Activated B cell treated with CpG ODN at 0.5 μM for 24 hours (primary cell): Measurements from ENCODE around the gene KAT14. TPM values are rescaled to one million over a fixed set of nuclear protein-coding genes. Genes with fewer than 3 reads are reported as not detected.
"Not testable (repeated sequence)": the region's sequence is repeated elsewhere in the genome, so short reads cannot be mapped to it uniquely, and the experiment has no call there.

ENCODE experiments used
- ATAC-seq: fragments of 200-7000 bp; cut with Tn5 transposase; one replicate; pipeline ENCODE4 v1.10.0; 2021; ENCODE audit warnings: low read depth, mild to moderate bottlenecking, moderate library complexity
- CTCF ChIA-PET: fragments of 350-600 bp; sonication (Branson Sonifier 250); formaldehyde crosslinking; loops from one replicate; lab custom pipeline; 2021; ENCODE audit warnings: antibody characterized with exemption; lab: Charles Lee
- POLR2A ChIA-PET: fragments of 350-600 bp; sonication (Branson Sonifier 250); formaldehyde crosslinking; loops from one replicate; lab custom pipeline; 2021; ENCODE audit warnings: antibody characterized with exemption; lab: Charles Lee
- DNase-seq: peaks from one replicate; pipeline ENCODE4 v3.0.0; 2022
- H3K27ac Mint-ChIP-seq: one replicate; pipeline ENCODE4 v1.8.0; 2020; ENCODE audit warnings: mixed read lengths
- H3K27me3 Mint-ChIP-seq: one replicate; pipeline ENCODE4 v1.8.0; 2021; ENCODE audit warnings: mixed read lengths
- H3K36me3 Mint-ChIP-seq: one replicate; pipeline ENCODE4 v1.8.0; 2021; ENCODE audit warnings: low read depth, mixed read lengths
- H3K4me1 Mint-ChIP-seq: one replicate; pipeline ENCODE4 v1.8.0; 2021; ENCODE audit warnings: mixed read lengths
- H3K4me3 Mint-ChIP-seq: one replicate; pipeline ENCODE4 v1.8.0; 2020; ENCODE audit warnings: mild to moderate bottlenecking, mixed read lengths
- H3K9me3 Mint-ChIP-seq: one replicate; pipeline ENCODE4 v1.8.0; 2020; ENCODE audit warnings: mixed read lengths
- CTCF ChIP-seq: fragments of 200-600 bp; IDR thresholded peaks from one replicate; pipeline ENCODE4 v1.8.0; 2022; ENCODE audit warnings: antibody characterized with exemption, mild to moderate bottlenecking
- intact Hi-C: fragments of 100-400 bp; cut with micrococcal nuclease; formaldehyde crosslinking; loops from one replicate; pipeline ENCODE4 v1.15.1; 2024
- total RNA-seq: library from RNA; stranded (reverse); gene quantifications from 2 replicates; pipeline ENCODE4 v1.2.3, GENCODE V29; 2022

KAT14 gene
- total RNA-seq, 1 donor from 2014 or later, result 15.6 TPM

GRCh38 chr20:18174906-18175683 lies 37.4 kb downstream of the KAT14 start:
- Mint-ChIP-seq H3K4me1 (peaks cover 3% of the 10 kb centered on the region), H3K27ac (no peak overlapping the region), H3K27me3 (no peaks in the 10 kb centered on the region), H3K4me3 (no peak overlapping the region), H3K36me3 (peaks cover 75% of the 10 kb centered on the region), H3K9me3 (peaks cover 3% of the 10 kb centered on the region)
- ChIA-PET CTCF (no interaction called here), POLR2A (no interaction called here)
- DNase-seq (no peak), ATAC-seq (no peak)
- intact Hi-C loops, result no loop called here
- no peak for TF ChIP-seq CTCF

- Mint-ChIP-seq H3K27me3 (no peaks in the 10 kb centered on the region), H3K4me3 (no peak overlapping the region), H3K9me3 (peaks cover 7% of the 10 kb centered on the region), H3K27ac (no peak overlapping the region), H3K36me3 (peaks cover 73% of the 10 kb centered on the region), H3K4me1 (peaks cover 3% of the 10 kb centered on the region)
- intact Hi-C loops, result no loop called here
- TF ChIP-seq CTCF, result no peak
- ChIA-PET POLR2A (no interaction called here), CTCF (no interaction called here)
- ATAC-seq, result no peak
- DNase-seq, result no peak
Observed at GRCh38 chr20:18176318-18176785, 38.7 kb downstream of the KAT14 start.

- POLR2A ChIA-PET, result interaction anchor here (0.6 kb wide), 1 partner anchor 212 kb away, joined by 3 read pairs; the partner anchor contains the start of genes MGME1 and SNX5
- H3K27ac Mint-ChIP-seq, intact Hi-C loops, ATAC-seq, H3K4me1 Mint-ChIP-seq, H3K27me3 Mint-ChIP-seq, DNase-seq, H3K9me3 Mint-ChIP-seq, H3K4me3 Mint-ChIP-seq, CTCF ChIA-PET: not testable (repeated sequence)
- peaks cover 79% of the 10 kb centered on the region for H3K36me3 Mint-ChIP-seq
Observed at GRCh38 chr20:18180366-18180765, 42.7 kb downstream of the KAT14 start.

DNA sequence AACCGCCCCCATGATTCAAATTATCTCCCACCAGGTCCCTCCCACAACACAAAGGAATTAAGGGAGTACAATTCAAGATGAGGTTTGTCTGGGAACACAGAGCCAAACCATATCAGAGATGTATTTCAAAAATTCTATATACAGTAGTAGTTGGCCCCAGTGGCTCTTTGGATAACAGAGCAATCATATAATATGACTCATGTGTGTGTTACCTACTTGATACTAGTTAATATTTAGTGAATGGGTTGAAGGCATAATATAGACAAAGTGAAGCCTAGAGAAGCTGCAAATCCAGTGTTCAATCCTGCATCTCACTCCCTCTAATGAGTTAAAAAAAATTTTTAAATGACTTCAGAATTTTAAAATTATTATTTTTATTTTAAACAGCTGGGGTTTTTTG lies 43.2 kb downstream of the KAT14 start:
- no peak overlapping the region for H3K4me3 Mint-ChIP-seq
- POLR2A ChIA-PET, result interaction anchor here (0.6 kb wide), 1 partner anchor 212 kb away, joined by 3 read pairs; the partner anchor contains the start of genes MGME1 and SNX5
- TF ChIP-seq CTCF, result no peak
- intact Hi-C loops, result no loop called here
- CTCF ChIA-PET, result no interaction called here
- H3K27ac Mint-ChIP-seq, result no peak overlapping the region
- no peaks in the 10 kb centered on the region for H3K4me1 Mint-ChIP-seq
- no peaks in the 10 kb centered on the region for H3K27me3 Mint-ChIP-seq
- DNase-seq (no peak), ATAC-seq (no peak)
- H3K36me3 Mint-ChIP-seq, result peaks cover 80% of the 10 kb centered on the region
- peaks cover 7% of the 10 kb centered on the region for H3K9me3 Mint-ChIP-seq

- ChIA-PET CTCF (no interaction called here), POLR2A (no interaction called here)
- H3K27ac Mint-ChIP-seq, result no peak overlapping the region
- intact Hi-C loops, result no loop called here
- no peaks in the 10 kb centered on the region for H3K4me1 Mint-ChIP-seq
- no peak for ATAC-seq
- H3K4me3 Mint-ChIP-seq, result no peak overlapping the region
- no peak for TF ChIP-seq CTCF
- no peaks in the 10 kb centered on the region for H3K27me3 Mint-ChIP-seq
- DNase-seq, result no peak
- no peaks in the 10 kb centered on the region for H3K9me3 Mint-ChIP-seq
- peaks cover 72% of the 10 kb centered on the region for H3K36me3 Mint-ChIP-seq
Observed at GRCh38 chr20:18187020-18187419, 49.4 kb downstream of the KAT14 start.
